Measurements from ENCODE around the gene TAS1R2.

TAS1R2 gene

DNA sequence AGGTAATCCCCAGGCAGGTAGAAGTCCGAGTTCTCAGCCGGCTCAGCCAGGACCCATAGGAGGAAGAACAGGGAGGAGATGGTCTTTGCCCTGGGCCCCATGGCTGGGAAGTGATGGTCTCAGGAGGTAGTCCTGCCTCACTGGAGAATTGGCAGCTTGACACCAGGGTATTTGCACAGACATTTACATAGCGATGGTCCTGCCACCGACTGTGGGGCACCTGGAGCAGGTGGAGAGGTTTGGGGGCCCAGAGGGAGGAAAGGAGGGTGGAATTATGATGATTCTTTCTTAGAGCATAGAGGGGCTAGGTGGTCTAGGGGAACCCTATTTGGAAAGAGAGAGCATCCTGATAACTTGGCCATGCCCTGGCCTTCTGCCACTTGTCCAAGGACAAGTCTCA is at the start of gene TAS1R2:
Gene TAS1R2 (minus strand): TSS at position 101 of the 400 bp plus-strand sequence. CDS start 0 bp downstream, at position 101.
- DNase-seq (ENCODE audit: low read depth), result no peak
- TF ChIP-seq, protein P1, sequence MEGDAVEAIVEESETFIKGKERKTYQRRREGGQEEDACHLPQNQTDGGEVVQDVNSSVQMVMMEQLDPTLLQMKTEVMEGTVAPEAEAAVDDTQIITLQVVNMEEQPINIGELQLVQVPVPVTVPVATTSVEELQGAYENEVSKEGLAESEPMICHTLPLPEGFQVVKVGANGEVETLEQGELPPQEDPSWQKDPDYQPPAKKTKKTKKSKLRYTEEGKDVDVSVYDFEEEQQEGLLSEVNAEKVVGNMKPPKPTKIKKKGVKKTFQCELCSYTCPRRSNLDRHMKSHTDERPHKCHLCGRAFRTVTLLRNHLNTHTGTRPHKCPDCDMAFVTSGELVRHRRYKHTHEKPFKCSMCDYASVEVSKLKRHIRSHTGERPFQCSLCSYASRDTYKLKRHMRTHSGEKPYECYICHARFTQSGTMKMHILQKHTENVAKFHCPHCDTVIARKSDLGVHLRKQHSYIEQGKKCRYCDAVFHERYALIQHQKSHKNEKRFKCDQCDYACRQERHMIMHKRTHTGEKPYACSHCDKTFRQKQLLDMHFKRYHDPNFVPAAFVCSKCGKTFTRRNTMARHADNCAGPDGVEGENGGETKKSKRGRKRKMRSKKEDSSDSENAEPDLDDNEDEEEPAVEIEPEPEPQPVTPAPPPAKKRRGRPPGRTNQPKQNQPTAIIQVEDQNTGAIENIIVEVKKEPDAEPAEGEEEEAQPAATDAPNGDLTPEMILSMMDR (IDR thresholded peaks at IDR 0.05; ENCODE audit: control insufficient read depth, insufficient read depth, low read depth, low read length, missing control alignments), result no peak
- no peak within 1 kb of the TSS for H3K4me3 ChIP-seq (ENCODE audit: control insufficient read depth, low read depth, low read length)

DNA sequence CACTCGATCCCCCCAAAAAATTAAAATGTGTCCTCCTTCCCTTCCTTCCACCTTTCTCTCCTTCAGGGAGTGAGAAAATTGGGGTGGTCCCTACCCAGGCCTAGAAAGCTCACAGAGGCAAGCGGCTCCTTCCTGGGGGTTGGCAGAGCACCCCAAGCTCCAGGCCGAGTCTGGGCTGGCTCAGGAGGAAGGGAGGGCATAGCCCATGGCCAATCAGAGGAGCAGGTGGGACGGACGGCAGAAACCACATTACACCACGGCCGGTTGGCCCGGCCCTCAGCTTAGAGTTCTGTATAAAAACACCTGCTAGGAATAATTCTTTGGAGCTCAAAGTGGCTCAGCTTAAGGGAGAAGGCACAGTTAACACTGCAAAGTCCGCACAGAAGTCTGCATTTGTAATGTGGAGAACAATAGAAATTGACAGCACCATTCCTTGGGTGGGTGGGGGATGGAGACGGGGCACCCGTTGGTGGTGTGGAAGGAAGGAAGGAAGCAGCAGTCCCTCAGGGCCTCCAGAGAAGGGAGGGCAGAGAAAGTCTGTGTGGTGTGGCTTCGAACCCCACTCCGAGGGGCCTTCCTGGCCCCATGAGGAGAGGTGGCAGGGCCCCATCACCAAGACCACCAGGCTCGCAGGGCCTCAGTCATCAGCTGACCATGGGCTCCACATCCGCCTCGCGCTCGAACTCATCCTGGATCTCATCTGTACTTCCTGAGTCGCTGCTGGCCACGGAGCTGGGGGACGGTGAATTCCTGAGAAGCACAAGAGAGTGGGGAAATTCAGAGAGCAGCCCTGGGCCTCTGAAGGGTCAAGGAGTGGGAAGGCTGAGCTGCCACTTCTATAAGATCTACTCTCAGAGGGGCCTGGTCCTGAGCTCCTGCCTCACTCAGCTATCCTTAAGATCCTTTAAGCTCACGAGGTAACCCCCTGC is 48.7 kb upstream of the TAS1R2 start:
- no peak for DNase-seq (ENCODE audit: low read depth)
- no peak overlapping the region for H3K4me3 ChIP-seq (ENCODE audit: control insufficient read depth, low read depth, low read length)
- TF ChIP-seq, protein P1 (IDR thresholded peaks at IDR 0.05; ENCODE audit: control insufficient read depth, insufficient read depth, low read depth, low read length, missing control alignments), result no peak

DNA sequence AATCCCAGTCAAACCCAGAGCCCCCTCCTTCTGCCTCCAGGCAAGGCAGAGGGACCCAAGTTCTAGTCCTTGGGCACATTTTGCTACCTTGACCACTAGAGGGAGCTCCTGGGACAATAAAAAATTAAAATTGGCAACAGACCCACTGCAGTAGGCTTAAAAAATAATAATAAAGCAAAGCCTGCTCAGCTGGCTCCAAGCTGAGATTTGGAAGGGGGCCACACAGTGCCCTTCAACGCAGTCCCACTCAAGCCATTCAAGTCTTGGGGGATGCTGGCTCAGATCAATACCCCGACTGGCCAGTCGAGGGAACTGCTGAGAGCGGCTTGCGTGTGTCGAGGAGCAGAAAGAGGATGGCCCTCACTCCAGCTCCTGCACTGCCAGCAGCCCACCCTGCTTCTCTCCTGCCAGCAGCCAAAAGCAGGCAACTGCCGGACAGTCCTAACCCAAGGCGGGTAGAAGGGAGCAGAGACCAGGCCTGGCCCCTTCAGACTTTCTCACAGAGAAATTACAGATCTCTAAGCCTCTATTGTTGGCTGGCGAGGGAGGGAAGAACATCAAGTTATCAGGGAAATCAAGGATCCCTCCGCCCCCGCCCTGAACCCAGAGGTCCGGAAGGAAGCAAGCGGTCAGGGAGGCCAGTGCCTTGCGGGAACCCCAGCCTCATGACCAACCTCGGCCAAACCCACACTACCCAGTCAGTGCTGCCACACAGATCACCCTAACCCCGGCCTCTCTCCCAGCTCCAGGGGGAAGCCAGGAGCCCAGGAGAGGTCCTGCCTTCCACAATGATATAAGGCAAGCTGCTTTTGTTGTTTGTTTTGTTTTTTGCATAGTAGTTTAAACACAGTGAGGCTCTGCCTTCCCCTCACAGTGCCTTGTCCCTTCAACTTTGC is 47.8 kb upstream of the TAS1R2 start:
- H3K4me3 ChIP-seq (ENCODE audit: control insufficient read depth, low read depth, low read length), result no peak overlapping the region
- TF ChIP-seq, protein P1 (IDR thresholded peaks at IDR 0.05; ENCODE audit: control insufficient read depth, insufficient read depth, low read depth, low read length, missing control alignments), result peak; percentile 64
- DNase-seq (ENCODE audit: low read depth), result no peak

DNA sequence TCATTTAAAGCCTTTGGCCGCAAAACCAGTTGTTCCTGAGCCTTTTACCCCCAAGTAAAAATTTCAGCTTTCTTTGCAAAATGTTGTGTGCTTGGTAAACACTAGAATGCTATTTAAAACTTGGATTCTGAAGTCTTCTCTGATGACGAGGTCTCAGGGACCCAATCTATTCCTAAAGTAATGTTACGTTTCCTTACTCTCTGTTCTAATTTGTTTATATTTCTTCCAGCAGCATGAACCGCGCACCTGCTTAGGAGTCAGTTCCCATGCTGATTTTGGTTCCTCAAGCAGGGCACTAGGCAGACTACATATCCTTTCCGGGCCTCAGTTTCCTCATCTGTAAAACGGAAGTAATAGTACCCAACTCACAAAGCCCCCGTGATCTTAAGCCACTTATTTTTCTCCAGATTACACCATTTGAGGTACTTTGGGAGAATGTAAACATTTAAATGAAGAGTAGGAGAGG is 43.9 kb upstream of the TAS1R2 start:
- DNase-seq (ENCODE audit: low read depth), result no peak
- TF ChIP-seq, protein P1 (IDR thresholded peaks at IDR 0.05; ENCODE audit: control insufficient read depth, insufficient read depth, low read depth, low read length, missing control alignments), result no peak
- H3K4me3 ChIP-seq (ENCODE audit: control insufficient read depth, low read depth, low read length), result peak overlapping the region; percentile 94

DNA sequence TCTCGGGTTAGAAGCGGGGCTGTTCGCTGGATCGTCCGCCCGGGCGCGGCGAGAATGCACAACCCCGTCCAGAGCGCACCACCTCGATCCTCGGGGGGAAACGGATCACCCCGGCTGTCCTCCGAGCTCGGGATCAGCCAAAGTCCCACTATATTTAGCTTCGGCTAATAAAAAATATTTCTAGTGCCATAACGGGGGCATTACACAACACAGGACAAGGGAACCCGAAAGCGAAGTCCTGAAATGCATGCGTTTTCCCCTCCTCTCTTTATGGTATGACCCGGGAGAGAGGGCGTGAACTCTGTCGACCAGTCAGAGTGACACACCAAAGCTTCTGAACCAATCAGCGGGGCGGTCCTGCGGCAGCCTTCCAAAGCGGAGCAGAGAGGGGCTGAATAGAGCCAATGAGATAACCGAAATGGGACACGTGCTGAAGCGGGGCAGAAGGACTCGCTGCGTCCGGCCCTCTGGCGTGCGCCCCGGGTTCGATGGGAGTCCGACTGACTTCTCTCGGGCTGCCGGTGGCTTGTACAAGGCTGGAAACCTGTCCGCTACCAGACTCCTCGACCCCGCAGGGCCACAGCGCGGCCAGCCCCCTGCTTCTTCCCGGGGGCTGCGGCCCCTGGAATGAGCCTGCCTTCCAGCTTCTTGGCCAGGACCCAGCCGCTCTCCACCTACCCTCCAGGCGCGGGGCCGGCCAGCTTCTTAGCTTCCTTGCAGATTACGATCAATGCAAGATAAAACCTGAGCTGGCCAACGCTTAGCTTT is 43.2 kb upstream of the TAS1R2 start, which contains the start of gene ALDH4A1:
Gene ALDH4A1 (minus strand): TSS at position 33 of the 768 bp plus-strand sequence. CDS start 32 bp downstream, at position 1.
- TF ChIP-seq, protein P1 (IDR thresholded peaks at IDR 0.05; ENCODE audit: control insufficient read depth, insufficient read depth, low read depth, low read length, missing control alignments), result no peak
- H3K4me3 ChIP-seq (ENCODE audit: control insufficient read depth, low read depth, low read length), result peak within 1 kb of the TSS; percentile 94
- DNase-seq (ENCODE audit: low read depth), result peak; percentile 90

Data from AG09309 (cell line).